ENCODE measurements around the gene UBAP1L. TPM values are rescaled to one million over a fixed set of nuclear protein-coding genes. Genes with fewer than 3 reads are reported as not detected.

Gene UBAP1L
- total RNA-seq, 1 experiment from 2014 or later = 1.7 TPM

DNA sequence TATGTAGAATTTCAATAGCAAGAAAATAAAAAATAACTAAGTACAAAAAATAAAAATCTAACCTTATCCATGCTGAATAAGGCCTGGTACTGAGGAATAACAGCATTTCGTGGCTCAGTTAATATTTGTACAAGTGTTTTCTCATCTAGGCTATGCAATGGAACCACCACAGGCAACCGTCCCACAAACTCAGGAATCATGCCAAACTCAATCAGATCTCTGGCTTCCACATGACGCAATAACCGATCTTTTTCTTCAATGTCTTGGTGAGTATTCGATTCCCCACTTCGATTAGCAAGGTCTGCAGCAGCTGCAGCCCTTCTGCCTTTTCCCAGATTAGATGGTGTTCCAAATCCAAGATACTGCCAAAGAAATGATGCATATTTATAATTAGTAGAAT lies 39.7 kb upstream of the UBAP1L start:
- POLR2A ChIA-PET = no interaction called here
- no peak for ATAC-seq
- Histone ChIP-seq H3K9me3 (ENCODE audit: control insufficient read depth, insufficient read depth, low read depth, low read length) (no peaks in the 10 kb centered on the region), H3K4me3 (ENCODE audit: low read depth in 2 of 2, low read length in 2 of 2) (no peak overlapping the region), H3K27ac (ENCODE audit: low read length) (no peak overlapping the region), H3K27me3 (ENCODE audit: control insufficient read depth, insufficient read depth, low read length) (no peaks in the 10 kb centered on the region), H3K4me1 (ENCODE audit: control insufficient read depth, insufficient read depth, low read length) (no peaks in the 10 kb centered on the region), H3K36me3 (ENCODE audit: control insufficient read depth, insufficient read depth, low read length) (peaks cover 53% of the 10 kb centered on the region)
- CTCF ChIA-PET = no interaction called here
- no TSS peak for BruUV-seq (replicated peaks)
- TF ChIP-seq SIN3A (IDR thresholded peaks at IDR 0.05; ENCODE audit: borderline replicate concordance, insufficient read depth, low read depth, low read length) = no peak
- no peak for TF ChIP-seq TCF7L2 (IDR thresholded peaks at IDR 0.05; ENCODE audit: low read depth, low read length)
- TF ChIP-seq POLR2AphosphoS5 (IDR thresholded peaks at IDR 0.05; ENCODE audit: low read depth, low read length) = no peak
- TF ChIP-seq, protein P1, sequence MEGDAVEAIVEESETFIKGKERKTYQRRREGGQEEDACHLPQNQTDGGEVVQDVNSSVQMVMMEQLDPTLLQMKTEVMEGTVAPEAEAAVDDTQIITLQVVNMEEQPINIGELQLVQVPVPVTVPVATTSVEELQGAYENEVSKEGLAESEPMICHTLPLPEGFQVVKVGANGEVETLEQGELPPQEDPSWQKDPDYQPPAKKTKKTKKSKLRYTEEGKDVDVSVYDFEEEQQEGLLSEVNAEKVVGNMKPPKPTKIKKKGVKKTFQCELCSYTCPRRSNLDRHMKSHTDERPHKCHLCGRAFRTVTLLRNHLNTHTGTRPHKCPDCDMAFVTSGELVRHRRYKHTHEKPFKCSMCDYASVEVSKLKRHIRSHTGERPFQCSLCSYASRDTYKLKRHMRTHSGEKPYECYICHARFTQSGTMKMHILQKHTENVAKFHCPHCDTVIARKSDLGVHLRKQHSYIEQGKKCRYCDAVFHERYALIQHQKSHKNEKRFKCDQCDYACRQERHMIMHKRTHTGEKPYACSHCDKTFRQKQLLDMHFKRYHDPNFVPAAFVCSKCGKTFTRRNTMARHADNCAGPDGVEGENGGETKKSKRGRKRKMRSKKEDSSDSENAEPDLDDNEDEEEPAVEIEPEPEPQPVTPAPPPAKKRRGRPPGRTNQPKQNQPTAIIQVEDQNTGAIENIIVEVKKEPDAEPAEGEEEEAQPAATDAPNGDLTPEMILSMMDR (IDR thresholded peaks at IDR 0.05) = no peak
- TF ChIP-seq, protein P2, sequence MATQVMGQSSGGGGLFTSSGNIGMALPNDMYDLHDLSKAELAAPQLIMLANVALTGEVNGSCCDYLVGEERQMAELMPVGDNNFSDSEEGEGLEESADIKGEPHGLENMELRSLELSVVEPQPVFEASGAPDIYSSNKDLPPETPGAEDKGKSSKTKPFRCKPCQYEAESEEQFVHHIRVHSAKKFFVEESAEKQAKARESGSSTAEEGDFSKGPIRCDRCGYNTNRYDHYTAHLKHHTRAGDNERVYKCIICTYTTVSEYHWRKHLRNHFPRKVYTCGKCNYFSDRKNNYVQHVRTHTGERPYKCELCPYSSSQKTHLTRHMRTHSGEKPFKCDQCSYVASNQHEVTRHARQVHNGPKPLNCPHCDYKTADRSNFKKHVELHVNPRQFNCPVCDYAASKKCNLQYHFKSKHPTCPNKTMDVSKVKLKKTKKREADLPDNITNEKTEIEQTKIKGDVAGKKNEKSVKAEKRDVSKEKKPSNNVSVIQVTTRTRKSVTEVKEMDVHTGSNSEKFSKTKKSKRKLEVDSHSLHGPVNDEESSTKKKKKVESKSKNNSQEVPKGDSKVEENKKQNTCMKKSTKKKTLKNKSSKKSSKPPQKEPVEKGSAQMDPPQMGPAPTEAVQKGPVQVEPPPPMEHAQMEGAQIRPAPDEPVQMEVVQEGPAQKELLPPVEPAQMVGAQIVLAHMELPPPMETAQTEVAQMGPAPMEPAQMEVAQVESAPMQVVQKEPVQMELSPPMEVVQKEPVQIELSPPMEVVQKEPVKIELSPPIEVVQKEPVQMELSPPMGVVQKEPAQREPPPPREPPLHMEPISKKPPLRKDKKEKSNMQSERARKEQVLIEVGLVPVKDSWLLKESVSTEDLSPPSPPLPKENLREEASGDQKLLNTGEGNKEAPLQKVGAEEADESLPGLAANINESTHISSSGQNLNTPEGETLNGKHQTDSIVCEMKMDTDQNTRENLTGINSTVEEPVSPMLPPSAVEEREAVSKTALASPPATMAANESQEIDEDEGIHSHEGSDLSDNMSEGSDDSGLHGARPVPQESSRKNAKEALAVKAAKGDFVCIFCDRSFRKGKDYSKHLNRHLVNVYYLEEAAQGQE (IDR thresholded peaks at IDR 0.05; ENCODE audit: insufficient read depth in 1 of 2, low read depth in 2 of 2, low read length in 1 of 2) = no peak
- no peak for DNase-seq (ENCODE audit: low read depth, low spot score)
- intact Hi-C loops (cut with micrococcal nuclease; ENCODE audit: unreplicated experiment) = no loop called here
- in situ Hi-C loops (cut with HindIII; ENCODE audit: low pct_unique_long_range_greater_than_20kb, low sequenced_read_pairs) = no loop called here

DNA sequence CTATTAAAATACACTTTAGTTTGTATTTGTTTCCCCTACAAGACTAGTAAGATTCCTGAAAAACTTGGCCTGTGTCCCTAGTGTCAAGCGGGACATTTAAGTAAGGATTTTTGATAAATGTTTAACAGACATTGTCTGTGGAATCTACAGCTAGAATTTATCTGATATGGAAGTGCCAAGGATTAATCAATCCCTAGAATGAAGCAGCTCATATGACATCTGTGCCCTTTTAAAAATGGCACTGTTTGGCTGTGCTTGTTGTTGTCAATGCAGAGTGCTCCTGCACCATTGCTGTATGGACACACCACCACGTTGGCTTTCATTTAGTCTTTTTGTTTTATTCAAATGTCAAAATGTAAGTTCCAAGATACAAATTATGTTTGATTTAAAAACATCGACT lies 32.9 kb upstream of the UBAP1L start:
- CTCF ChIA-PET = interaction anchor here (0.6 kb wide), 1 partner anchor 127 kb away, joined by 4 read pairs; no protein-coding TSS in a partner anchor
- Histone ChIP-seq H3K4me1 (ENCODE audit: control insufficient read depth, insufficient read depth, low read length) (no peaks in the 10 kb centered on the region), H3K9me3 (ENCODE audit: control insufficient read depth, insufficient read depth, low read depth, low read length) (no peaks in the 10 kb centered on the region), H3K4me3 (ENCODE audit: low read depth in 2 of 2, low read length in 2 of 2) (no peak overlapping the region), H3K36me3 (ENCODE audit: control insufficient read depth, insufficient read depth, low read length) (peaks cover 5% of the 10 kb centered on the region; the same call in 1 of the 2 replicates), H3K27me3 (ENCODE audit: control insufficient read depth, insufficient read depth, low read length) (no peaks in the 10 kb centered on the region), H3K27ac (ENCODE audit: low read length) (no peak overlapping the region)
- in situ Hi-C loops (cut with HindIII; ENCODE audit: low pct_unique_long_range_greater_than_20kb, low sequenced_read_pairs) = no loop called here
- POLR2A ChIA-PET = interaction anchor here (0.7 kb wide), 1 partner anchor 74 kb away, joined by 3 read pairs; no protein-coding TSS in a partner anchor
- intact Hi-C loops (cut with micrococcal nuclease; ENCODE audit: unreplicated experiment) = no loop called here
- ATAC-seq = no peak
- TF ChIP-seq, protein P2 (IDR thresholded peaks at IDR 0.05; ENCODE audit: insufficient read depth in 1 of 2, low read depth in 2 of 2, low read length in 1 of 2) = no peak
- TF ChIP-seq, protein P1 (IDR thresholded peaks at IDR 0.05) = no peak
- TF ChIP-seq TCF7L2 (IDR thresholded peaks at IDR 0.05; ENCODE audit: low read depth, low read length) (no peak), SIN3A (IDR thresholded peaks at IDR 0.05; ENCODE audit: borderline replicate concordance, insufficient read depth, low read depth, low read length) (no peak)
- BruUV-seq (replicated peaks) = no TSS peak
- no peak for DNase-seq (ENCODE audit: low read depth, low spot score)

Data from Panc1 (cell line).